ENCODE results near the gene C9orf43. TPM values are rescaled to one million over a fixed set of nuclear protein-coding genes. Genes with fewer than 3 reads are reported as not detected.

The C9orf43 gene
- total RNA-seq, 1 donor from 2014 or later = 0.35 TPM

Other genes with a start within 250 kb of the C9orf43 start
- gene FKBP15, start 189.5 kb upstream of the C9orf43 start, total RNA-seq = 84.6 TPM
- gene SLC31A1, start 189.2 kb upstream of the C9orf43 start, total RNA-seq = 48.4 TPM
- 29.1 TPM for gene CDC26, start 135.2 kb upstream of the C9orf43 start, total RNA-seq
- gene PRPF4, start 135.1 kb upstream of the C9orf43 start, total RNA-seq = 12.6 TPM
- not detected for gene RNF183, start 107.4 kb upstream of the C9orf43 start, total RNA-seq
- 4.5 TPM for gene WDR31, start 70.5 kb upstream of the C9orf43 start, total RNA-seq
- 8.4 TPM for gene BSPRY, start 61.2 kb upstream of the C9orf43 start, total RNA-seq
- 9.3 TPM for gene HDHD3, start 33.8 kb upstream of the C9orf43 start, total RNA-seq
- gene ALAD, start 9.5 kb upstream of the C9orf43 start, total RNA-seq = 32.7 TPM
- gene POLE3, start 72 bp upstream of the C9orf43 start, total RNA-seq = 29.7 TPM
- 66.2 TPM for gene RGS3, start 53.0 kb downstream of the C9orf43 start, total RNA-seq

Measured in lower lobe of right lung (tissue), 1 donor.